GM19043 (cell line): ENCODE results near the gene CIAO1.
"Not testable (repeated sequence)": the region's sequence is repeated elsewhere in the genome, so short reads cannot be mapped to it uniquely, and the experiment has no call there.

Source experiments
- ATAC-seq: cut with Tn5 transposase; IDR thresholded peaks from one replicate; pipeline ENCODE4 v1.9.1; 2021; ENCODE audit warnings: low read depth; ENCODE audit not compliant: unreplicated experiment

The CIAO1 gene

GRCh38 chr2:96265840-96266679 is at the start of gene CIAO1, which contains the start of gene TMEM127:
Gene CIAO1, plus strand, starts transcription at chr2:96266225. Its CDS starts 126 bp downstream, at chr2:96266351.
Gene TMEM127, minus strand, starts transcription at chr2:96265997. Its CDS starts 616 bp downstream, at chr2:96265381.
- ATAC-seq = peak; percentile 90

GRCh38 chr2:96218508-96219131 is 47.4 kb upstream of the CIAO1 start:
- ATAC-seq = no peak

GRCh38 chr2:96219959-96220358 is 46.1 kb upstream of the CIAO1 start:
- not testable (repeated sequence) for ATAC-seq

- not testable (repeated sequence) for ATAC-seq
Measured at GRCh38 chr2:96221106-96221505, 44.9 kb upstream of the CIAO1 start.

- ATAC-seq = peak; percentile 70
Measured at GRCh38 chr2:96225016-96225533, 41.0 kb upstream of the CIAO1 start.

- no peak for ATAC-seq
Measured at GRCh38 chr2:96231316-96231715, 34.7 kb upstream of the CIAO1 start.

- no peak for ATAC-seq
Measured at GRCh38 chr2:96233436-96233835, 32.6 kb upstream of the CIAO1 start.

- peak; percentile 94 for ATAC-seq
Measured at GRCh38 chr2:96233880-96234316, 32.1 kb upstream of the CIAO1 start.

GRCh38 chr2:96236882-96237281 is 29.1 kb upstream of the CIAO1 start:
- ATAC-seq = no peak

GRCh38 chr2:96238266-96238665 is 27.8 kb upstream of the CIAO1 start:
- ATAC-seq = no peak

- no peak for ATAC-seq
Measured at GRCh38 chr2:96239091-96239490, 26.9 kb upstream of the CIAO1 start.

- ATAC-seq = no peak
Measured at GRCh38 chr2:96239745-96240264, 26.2 kb upstream of the CIAO1 start.

- ATAC-seq = no peak
Measured at GRCh38 chr2:96240341-96241038, 25.5 kb upstream of the CIAO1 start.

- no peak for ATAC-seq
Measured at GRCh38 chr2:96241227-96241626, 24.8 kb upstream of the CIAO1 start.

- peak; percentile 83 for ATAC-seq
Measured at GRCh38 chr2:96241900-96242611, 24.0 kb upstream of the CIAO1 start.

GRCh38 chr2:96243843-96244242 is 22.2 kb upstream of the CIAO1 start:
- no peak for ATAC-seq

GRCh38 chr2:96245609-96246390 is 20.2 kb upstream of the CIAO1 start:
- no peak for ATAC-seq

GRCh38 chr2:96247009-96247408 is 19.0 kb upstream of the CIAO1 start:
- ATAC-seq = no peak

- ATAC-seq = no peak
Measured at GRCh38 chr2:96247896-96248295, 18.1 kb upstream of the CIAO1 start.
